ENCODE results near the gene MGAT3.

MGAT3 gene

GRCh38 chr22:39429916-39430575, 26.8 kb upstream of the MGAT3 start:
- DNase-seq: no peak

- no peak for DNase-seq
Measured at GRCh38 chr22:39430576-39431150, 26.1 kb upstream of the MGAT3 start.

- DNase-seq: no peak
Measured at GRCh38 chr22:39431216-39431801, 25.5 kb upstream of the MGAT3 start.

GRCh38 chr22:39431821-39432251, 25.0 kb upstream of the MGAT3 start:
- DNase-seq: no peak

- DNase-seq: no peak
Measured at GRCh38 chr22:39432361-39432811, 24.4 kb upstream of the MGAT3 start.

GRCh38 chr22:39433476-39434242, 23.2 kb upstream of the MGAT3 start:
- DNase-seq: no peak

GRCh38 chr22:39434243-39434653, 22.6 kb upstream of the MGAT3 start:
- DNase-seq: no peak

GRCh38 chr22:39434721-39435120, 22.1 kb upstream of the MGAT3 start:
- no peak for DNase-seq

GRCh38 chr22:39435616-39436015, 21.2 kb upstream of the MGAT3 start:
- DNase-seq: no peak

- DNase-seq: no peak
Measured at GRCh38 chr22:39437791-39438704, 18.8 kb upstream of the MGAT3 start.

GRCh38 chr22:39439170-39439569, 17.6 kb upstream of the MGAT3 start:
- no peak for DNase-seq

GRCh38 chr22:39443398-39443797, 13.4 kb upstream of the MGAT3 start:
- no peak for DNase-seq

GRCh38 chr22:39444247-39444800, 12.5 kb upstream of the MGAT3 start:
- DNase-seq: no peak

- no peak for DNase-seq
Measured at GRCh38 chr22:39444937-39445465, 11.8 kb upstream of the MGAT3 start.

GRCh38 chr22:39445678-39446077, 11.1 kb upstream of the MGAT3 start:
- no peak for DNase-seq

- DNase-seq: no peak
Measured at GRCh38 chr22:39446239-39446721, 10.5 kb upstream of the MGAT3 start.

- no peak for DNase-seq
Measured at GRCh38 chr22:39448205-39449054, 8.4 kb upstream of the MGAT3 start.

GRCh38 chr22:39449708-39450107, 7.1 kb upstream of the MGAT3 start:
- DNase-seq: no peak

- DNase-seq: no peak
Measured at GRCh38 chr22:39450258-39450955, 6.4 kb upstream of the MGAT3 start.

- no peak for DNase-seq
Measured at GRCh38 chr22:39452740-39453040, 4.1 kb upstream of the MGAT3 start.

Data from 8988T (cell line).